Thoracic aorta (tissue), 2 donors: ENCODE data around the gene MPPED2. TPM values are rescaled to one million over a fixed set of nuclear protein-coding genes. Genes with fewer than 3 reads are reported as not detected.

Experiments used
- ATAC-seq: fragments of 150-250 bp; one replicate; pipeline ENCODE4 v1.8.0; 2017; ENCODE audit warnings: low read depth; ENCODE audit not compliant: insufficient number of reproducible peaks, low FRiP score
- DNase-seq: peaks from one replicate; pipeline ENCODE4 v3.0.0-alpha.2; 2020; ENCODE audit warnings: low spot score
- H3K27ac ChIP-seq, 2 donors: fragments of 200-600 bp; sonication (generic); 1 replicate in 1 of 2; 2 replicates in 1 of 2; pipeline ENCODE4 v1.5.1; 2016; ENCODE audit warnings: mild to moderate bottlenecking in 2 of 2, moderate library complexity in 2 of 2
- H3K27me3 ChIP-seq: fragments of 200-600 bp; sonication (generic); replicated peaks from 2 replicates; pipeline ENCODE4 v1.6.0; 2016; ENCODE audit warnings: mild to moderate bottlenecking; ENCODE audit not compliant: insufficient read depth
- H3K36me3 ChIP-seq: fragments of 200-600 bp; sonication (generic); one replicate; pipeline ENCODE4 v1.5.1; 2016
- H3K4me1 ChIP-seq, 2 donors: fragments of 200-600 bp; sonication (generic); 1 replicate in 1 of 2; 2 replicates in 1 of 2; pipeline versions ENCODE4 v1.5.1 to v1.6.0; 2016; ENCODE audit warnings: low read depth in 2 of 2, mild to moderate bottlenecking in 1 of 2; ENCODE audit not compliant: control insufficient read depth in 1 of 2
- H3K4me3 ChIP-seq: fragments of 200-600 bp; sonication (generic); 2 replicates; pipeline ENCODE4 v1.5.1; 2016; ENCODE audit warnings: mild to moderate bottlenecking
- H3K9me3 ChIP-seq: fragments of 200-600 bp; sonication (generic); 2 replicates; pipeline ENCODE4 v1.5.1; 2016
- CTCF ChIP-seq: fragments of 200-600 bp; sonication (generic); IDR thresholded peaks from one replicate; pipeline ENCODE4 v1.5.1; 2019; ENCODE audit warnings: antibody characterized with exemption
- total RNA-seq, 2 donors: library from RNA; depleted of rRNA; stranded (reverse); fragments of >200 nt; gene quantifications; one replicate each; pipeline versions ENCODE4 v1.1.0 to v1.2.3, GENCODE V29; 2016

MPPED2 gene
- total RNA-seq, 2 donors from 2014 or later: 16.0 to 18.8 TPM

GRCh38 chr11:30505603-30506002, 80.5 kb downstream of the MPPED2 start:
- no peak for DNase-seq
- ATAC-seq: no peak
- Histone ChIP-seq H3K9me3 (no peaks in the 10 kb centered on the region), H3K27ac (no peak overlapping the region), H3K27me3 (no peaks in the 10 kb centered on the region), H3K4me3 (no peak overlapping the region), H3K36me3 (no peaks in the 10 kb centered on the region), H3K4me1 (peaks cover 0 to 14% of the 10 kb centered on the region in 2 donors)
- TF ChIP-seq CTCF: no peak

- Histone ChIP-seq H3K27ac (no peak overlapping the region), H3K27me3 (no peaks in the 10 kb centered on the region), H3K4me1 (peaks cover 0 to 23% of the 10 kb centered on the region in 2 donors), H3K9me3 (no peaks in the 10 kb centered on the region), H3K4me3 (no peak overlapping the region), H3K36me3 (no peaks in the 10 kb centered on the region)
- DNase-seq (no peak), ATAC-seq (no peak)
- TF ChIP-seq CTCF: no peak
Observed at GRCh38 chr11:30504468-30504867, 81.7 kb downstream of the MPPED2 start.

GRCh38 chr11:30503156-30503555, 83.0 kb downstream of the MPPED2 start:
- ATAC-seq (no peak), DNase-seq (no peak)
- Histone ChIP-seq H3K4me3 (no peak overlapping the region), H3K27ac (no peak overlapping the region), H3K9me3 (no peaks in the 10 kb centered on the region), H3K27me3 (no peaks in the 10 kb centered on the region), H3K4me1 (peaks cover 0 to 24% of the 10 kb centered on the region in 2 donors), H3K36me3 (no peaks in the 10 kb centered on the region)
- TF ChIP-seq CTCF: no peak

- no peak for ATAC-seq
- H3K36me3 ChIP-seq: no peaks in the 10 kb centered on the region
Observed at GRCh38 chr11:30502305-30502704, 83.8 kb downstream of the MPPED2 start.

GRCh38 chr11:30501744-30502143, 84.4 kb downstream of the MPPED2 start:
- H3K36me3 ChIP-seq: no peaks in the 10 kb centered on the region
- no peak overlapping the region for H3K27ac ChIP-seq
- TF ChIP-seq CTCF: no peak
- H3K4me3 ChIP-seq: no peak overlapping the region
- H3K4me1 ChIP-seq: peaks cover 0 to 24% of the 10 kb centered on the region in 2 donors
- H3K9me3 ChIP-seq: no peaks in the 10 kb centered on the region
- H3K27me3 ChIP-seq: no peaks in the 10 kb centered on the region
- ATAC-seq (no peak), DNase-seq (no peak)

More at GRCh38 chr11:30502305-30502704, 83.8 kb downstream of the MPPED2 start:
- no peaks in the 10 kb centered on the region for H3K9me3 ChIP-seq
- no peaks in the 10 kb centered on the region for H3K27me3 ChIP-seq
- TF ChIP-seq CTCF: no peak
- no peak overlapping the region for H3K4me3 ChIP-seq
- H3K27ac ChIP-seq: no peak overlapping the region
- peaks cover 0 to 24% of the 10 kb centered on the region in 2 donors for H3K4me1 ChIP-seq
- no peak for DNase-seq
